Kidney epithelial cell (primary cell): ENCODE measurements around the gene TERT. TPM values are rescaled to one million over a fixed set of nuclear protein-coding genes. Genes with fewer than 3 reads are reported as not detected.

ENCODE experiments used
- DNase-seq: peaks from one replicate; pipeline ENCODE4 v3.0.0-alpha.2; 2010; ENCODE audit warnings: low read depth
- H3K27me3 ChIP-seq: 2 replicates; pipeline ENCODE4 v1.6.0; 2011; ENCODE audit warnings: low read length; ENCODE audit not compliant: control insufficient read depth, insufficient read depth
- H3K36me3 ChIP-seq: 2 replicates; pipeline ENCODE4 v1.5.1; 2011; ENCODE audit warnings: low read length; ENCODE audit not compliant: control insufficient read depth, insufficient read depth
- H3K4me3 ChIP-seq: 2 replicates; pipeline ENCODE4 v1.5.1; 2011; ENCODE audit warnings: low read depth, mild to moderate bottlenecking, control low read depth, low read length
- total RNA-seq: library from RNA; depleted of rRNA; stranded (reverse); fragments of >200 nt; gene quantifications from 2 replicates; pipeline ENCODE4 v1.2.3, GENCODE V29; 2015
- TF ChIP-seq, protein P1 (sequence below): IDR thresholded peaks from 2 replicates; pipeline ENCODE4 v1.5.1; 2011; ENCODE audit warnings: mild to moderate bottlenecking, moderate library complexity, low read length, control low read depth, inconsistent platforms; ENCODE audit not compliant: insufficient read depth, poor library complexity, severe bottlenecking

TERT gene
- total RNA-seq, 1 donor from 2014 or later, result not detected

DNA sequence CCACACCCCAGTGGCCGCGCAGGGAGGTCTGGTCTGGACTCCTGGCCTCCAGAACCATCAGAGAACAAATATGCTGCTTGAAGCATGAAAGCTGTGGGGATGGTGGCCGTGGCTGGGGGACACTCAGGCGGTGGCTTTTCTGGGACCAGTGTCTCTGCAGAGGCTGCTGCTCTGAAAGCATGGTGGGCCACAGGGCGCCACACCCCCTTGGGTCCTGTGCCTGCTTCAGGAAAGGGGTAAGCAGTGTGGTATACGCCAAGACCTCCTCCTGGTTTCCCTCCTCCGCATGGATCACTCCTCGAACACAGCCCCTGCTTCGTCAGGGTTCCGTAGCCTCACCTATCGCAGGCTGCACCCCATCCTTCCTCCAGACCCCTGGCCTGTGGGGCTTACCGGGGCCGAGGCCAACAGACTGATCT lies 19.7 kb upstream of the TERT start:
- Histone ChIP-seq H3K4me3 (no peak overlapping the region), H3K27me3 (no peaks in the 10 kb centered on the region), H3K36me3 (peaks cover 2% of the 10 kb centered on the region)
- DNase-seq, result no peak
- TF ChIP-seq, protein P1, sequence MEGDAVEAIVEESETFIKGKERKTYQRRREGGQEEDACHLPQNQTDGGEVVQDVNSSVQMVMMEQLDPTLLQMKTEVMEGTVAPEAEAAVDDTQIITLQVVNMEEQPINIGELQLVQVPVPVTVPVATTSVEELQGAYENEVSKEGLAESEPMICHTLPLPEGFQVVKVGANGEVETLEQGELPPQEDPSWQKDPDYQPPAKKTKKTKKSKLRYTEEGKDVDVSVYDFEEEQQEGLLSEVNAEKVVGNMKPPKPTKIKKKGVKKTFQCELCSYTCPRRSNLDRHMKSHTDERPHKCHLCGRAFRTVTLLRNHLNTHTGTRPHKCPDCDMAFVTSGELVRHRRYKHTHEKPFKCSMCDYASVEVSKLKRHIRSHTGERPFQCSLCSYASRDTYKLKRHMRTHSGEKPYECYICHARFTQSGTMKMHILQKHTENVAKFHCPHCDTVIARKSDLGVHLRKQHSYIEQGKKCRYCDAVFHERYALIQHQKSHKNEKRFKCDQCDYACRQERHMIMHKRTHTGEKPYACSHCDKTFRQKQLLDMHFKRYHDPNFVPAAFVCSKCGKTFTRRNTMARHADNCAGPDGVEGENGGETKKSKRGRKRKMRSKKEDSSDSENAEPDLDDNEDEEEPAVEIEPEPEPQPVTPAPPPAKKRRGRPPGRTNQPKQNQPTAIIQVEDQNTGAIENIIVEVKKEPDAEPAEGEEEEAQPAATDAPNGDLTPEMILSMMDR, result no peak

DNA sequence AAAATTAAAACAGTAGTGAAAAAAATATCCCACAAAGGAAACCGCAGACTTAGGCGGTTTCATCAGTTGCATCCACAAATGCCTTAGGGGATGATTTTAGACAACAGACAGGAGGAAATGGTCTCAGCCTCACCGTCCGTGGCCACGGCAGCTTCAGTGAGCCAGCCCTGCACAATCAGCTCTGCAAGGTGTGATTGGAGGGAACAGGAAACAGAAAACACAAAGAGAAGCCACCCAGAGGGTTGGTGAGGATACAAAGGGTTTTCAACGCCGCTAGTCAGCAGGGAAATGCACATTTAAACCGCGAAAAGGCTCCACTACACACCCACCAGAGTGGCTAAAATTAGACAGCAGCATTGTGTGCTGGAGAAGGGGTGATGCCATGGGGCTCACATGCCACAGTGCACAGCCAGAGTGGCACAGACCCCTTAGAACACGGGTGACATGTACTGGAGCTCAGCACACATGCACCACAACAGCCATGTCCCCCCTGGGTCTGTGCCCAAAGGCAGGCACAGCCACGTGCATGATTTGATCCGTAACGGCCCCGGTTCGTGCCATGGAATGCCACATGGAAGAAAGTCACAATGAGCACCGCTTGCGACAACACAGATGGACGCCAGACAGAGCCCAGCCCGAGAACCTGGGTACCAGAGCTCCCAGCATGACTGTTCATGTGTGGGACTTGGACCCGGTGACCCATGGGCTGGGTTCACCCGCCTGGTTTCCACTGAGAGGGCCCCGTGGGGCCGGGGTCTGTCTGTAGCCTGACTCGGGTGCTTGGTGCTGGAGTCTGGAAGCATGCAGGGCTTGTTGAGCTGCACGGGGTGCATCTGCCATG lies 18.3 kb upstream of the TERT start:
- DNase-seq, result no peak

DNA sequence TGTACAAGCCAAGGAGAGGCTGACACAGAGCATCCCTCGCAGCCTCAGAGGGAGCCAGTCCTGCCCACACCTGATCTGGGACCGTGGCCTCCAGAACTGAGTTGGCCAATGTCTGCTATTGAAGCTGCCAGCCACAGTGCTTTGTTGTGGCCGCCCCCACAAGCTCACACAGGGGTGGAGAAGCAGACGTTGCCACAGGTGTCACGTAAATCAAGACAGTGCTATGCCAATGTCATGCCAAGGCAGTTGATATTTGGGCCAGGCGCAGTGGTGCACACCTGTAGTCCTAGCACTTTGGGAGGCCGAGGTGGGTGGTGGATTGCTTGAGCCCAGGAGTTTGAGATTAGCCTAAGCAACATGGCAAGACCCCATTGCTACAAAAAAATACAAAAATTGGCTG lies 17.3 kb upstream of the TERT start:
- Histone ChIP-seq H3K27me3 (no peaks in the 10 kb centered on the region), H3K36me3 (no peaks in the 10 kb centered on the region), H3K4me3 (no peak overlapping the region)
- TF ChIP-seq, protein P1, result no peak
- no peak for DNase-seq

More for the DNA sequence above, 18.3 kb upstream of the TERT start:
- H3K36me3 ChIP-seq, result no peaks in the 10 kb centered on the region
- TF ChIP-seq, protein P1, result no peak
- H3K27me3 ChIP-seq, result no peaks in the 10 kb centered on the region
- H3K4me3 ChIP-seq, result no peak overlapping the region

DNA sequence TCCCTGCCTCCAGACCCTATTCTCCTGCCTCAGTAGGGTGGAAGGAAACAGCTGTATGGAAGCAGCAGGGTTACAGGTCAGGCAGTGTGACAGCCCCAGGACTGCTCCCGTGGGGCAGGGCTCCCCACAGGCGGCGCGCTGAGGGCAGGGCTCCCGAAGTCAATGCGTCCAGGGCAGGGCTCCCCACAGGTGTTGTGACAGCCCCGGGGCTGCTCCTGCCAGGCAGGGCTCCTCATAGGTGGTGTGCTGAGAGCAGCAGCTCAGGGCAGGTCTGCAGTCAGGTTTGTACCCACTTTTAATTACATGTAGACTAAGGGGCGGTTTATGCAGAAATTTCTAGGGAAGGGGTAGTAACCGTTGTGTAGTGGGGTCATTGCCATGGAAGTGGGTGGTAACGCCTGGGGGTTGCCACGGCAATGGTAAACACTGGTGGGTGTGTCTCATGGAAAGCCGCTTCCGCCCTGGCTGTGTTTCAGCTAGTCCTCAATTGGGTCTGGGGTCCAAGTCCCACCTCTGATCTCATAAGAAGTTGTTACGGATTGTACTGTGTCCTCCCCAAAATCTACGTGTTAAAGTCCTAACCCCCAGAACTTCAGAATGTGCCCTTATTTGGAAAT lies 16.7 kb upstream of the TERT start:
- no peak overlapping the region for H3K4me3 ChIP-seq
- TF ChIP-seq, protein P1, result no peak
- no peaks in the 10 kb centered on the region for H3K36me3 ChIP-seq
- H3K27me3 ChIP-seq, result no peaks in the 10 kb centered on the region
- no peak for DNase-seq

DNA sequence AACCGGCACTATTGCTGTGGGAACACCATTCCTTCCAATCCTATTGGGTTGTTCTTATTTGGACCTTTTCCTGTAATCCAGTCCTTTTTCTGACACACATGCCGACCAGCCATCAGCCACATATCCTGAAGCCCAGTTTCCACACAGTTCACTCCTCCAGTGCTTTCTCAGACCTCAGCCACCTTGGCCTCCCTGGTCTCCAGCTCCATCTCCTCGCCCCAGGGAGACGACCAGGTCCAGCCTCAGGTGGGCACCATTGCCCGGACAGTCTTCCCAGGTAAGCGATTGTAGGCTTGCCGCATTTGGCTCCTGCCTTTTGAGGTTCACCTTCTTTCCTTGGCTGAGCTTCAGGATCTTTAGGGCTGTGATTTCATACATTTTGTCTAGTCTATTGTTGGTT lies 15.2 kb upstream of the TERT start:
- no peaks in the 10 kb centered on the region for H3K36me3 ChIP-seq
- H3K27me3 ChIP-seq, result no peaks in the 10 kb centered on the region
- DNase-seq, result no peak
- TF ChIP-seq, protein P1, result no peak
- H3K4me3 ChIP-seq, result no peak overlapping the region
